ENCODE data around the gene SLAMF1.

The SLAMF1 gene

DNA sequence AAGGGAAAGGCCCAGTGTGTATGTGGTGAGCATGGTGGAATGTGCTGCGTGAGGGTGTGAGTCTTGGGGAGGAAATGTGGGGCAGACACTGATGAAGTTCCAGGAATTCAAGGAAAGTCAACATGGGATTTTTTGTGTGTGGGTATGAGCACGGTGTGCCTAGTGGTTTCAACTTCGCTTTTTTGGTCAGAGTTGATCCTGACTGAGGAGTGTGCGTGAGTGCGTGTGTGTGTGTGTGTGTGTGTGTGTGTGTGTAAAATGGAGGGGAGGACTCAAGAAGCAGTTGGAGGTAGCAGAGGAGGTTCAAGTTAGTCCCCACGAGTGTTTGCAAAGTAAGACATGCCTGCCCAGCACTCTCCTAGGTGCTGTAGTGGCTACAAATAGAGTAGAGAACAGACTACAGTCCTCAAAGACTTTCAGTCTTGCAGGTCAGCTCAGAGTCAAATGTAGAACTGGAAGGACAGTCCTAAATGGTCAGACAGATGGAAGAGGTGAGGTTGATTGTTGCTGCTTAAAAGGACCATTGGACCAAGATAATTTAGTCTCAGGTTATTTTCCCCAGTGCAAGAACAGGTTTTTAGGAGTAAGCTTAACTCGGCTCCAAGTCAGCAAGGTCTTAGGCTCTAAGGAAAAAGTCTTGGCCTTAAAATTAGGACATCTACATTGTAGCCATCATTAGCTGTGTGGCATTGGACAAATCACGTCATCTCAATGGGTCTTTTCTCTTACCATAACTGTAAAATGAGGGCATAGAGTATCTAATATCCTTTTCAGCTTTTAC, 25.0 kb downstream of the SLAMF1 start:
- in situ Hi-C loops (cut with HindIII; ENCODE audit: low sequenced_read_pairs): no loop called here
- TF ChIP-seq, protein P1, sequence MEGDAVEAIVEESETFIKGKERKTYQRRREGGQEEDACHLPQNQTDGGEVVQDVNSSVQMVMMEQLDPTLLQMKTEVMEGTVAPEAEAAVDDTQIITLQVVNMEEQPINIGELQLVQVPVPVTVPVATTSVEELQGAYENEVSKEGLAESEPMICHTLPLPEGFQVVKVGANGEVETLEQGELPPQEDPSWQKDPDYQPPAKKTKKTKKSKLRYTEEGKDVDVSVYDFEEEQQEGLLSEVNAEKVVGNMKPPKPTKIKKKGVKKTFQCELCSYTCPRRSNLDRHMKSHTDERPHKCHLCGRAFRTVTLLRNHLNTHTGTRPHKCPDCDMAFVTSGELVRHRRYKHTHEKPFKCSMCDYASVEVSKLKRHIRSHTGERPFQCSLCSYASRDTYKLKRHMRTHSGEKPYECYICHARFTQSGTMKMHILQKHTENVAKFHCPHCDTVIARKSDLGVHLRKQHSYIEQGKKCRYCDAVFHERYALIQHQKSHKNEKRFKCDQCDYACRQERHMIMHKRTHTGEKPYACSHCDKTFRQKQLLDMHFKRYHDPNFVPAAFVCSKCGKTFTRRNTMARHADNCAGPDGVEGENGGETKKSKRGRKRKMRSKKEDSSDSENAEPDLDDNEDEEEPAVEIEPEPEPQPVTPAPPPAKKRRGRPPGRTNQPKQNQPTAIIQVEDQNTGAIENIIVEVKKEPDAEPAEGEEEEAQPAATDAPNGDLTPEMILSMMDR (IDR thresholded peaks at IDR 0.05; ENCODE audit: low read depth, low read length, missing control alignments): no peak
- DNase-seq (ENCODE audit: low read depth): no peak
- H3K4me3 ChIP-seq (ENCODE audit: low read depth, low read length): no peak overlapping the region

DNA sequence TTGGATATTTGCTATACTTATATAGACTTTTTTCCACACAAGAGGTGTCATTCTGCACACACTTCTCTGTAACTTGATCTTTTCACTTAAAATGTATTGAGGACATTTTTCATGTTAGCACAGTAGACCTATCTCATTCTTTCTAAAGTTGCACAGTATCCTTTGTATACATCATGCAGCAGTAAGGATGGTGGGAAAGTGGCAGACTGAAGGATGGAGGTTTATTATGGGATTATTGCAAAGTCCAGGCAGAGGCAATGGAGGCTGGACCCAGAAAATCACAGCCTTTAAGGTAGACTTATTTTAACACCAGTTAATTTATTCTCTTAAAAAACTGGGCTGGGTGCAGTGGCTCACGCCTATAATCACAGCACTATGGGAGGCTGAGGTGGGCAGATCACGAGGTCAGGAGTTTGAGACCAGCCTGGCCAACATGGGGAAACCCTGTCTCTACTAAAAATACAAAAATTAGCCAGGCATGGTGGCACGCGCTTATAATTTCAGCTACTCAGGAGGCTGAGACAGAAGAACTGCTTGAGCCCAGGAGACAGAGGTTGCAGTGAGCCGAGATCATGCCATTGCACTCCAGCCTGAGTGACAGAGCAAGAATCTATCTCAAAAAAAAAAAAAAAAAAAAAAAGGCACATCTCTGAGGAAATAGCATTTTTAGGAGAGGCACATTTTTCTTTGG, 25.8 kb downstream of the SLAMF1 start:
- no peak overlapping the region for H3K4me3 ChIP-seq (ENCODE audit: low read depth, low read length)
- no peak for DNase-seq (ENCODE audit: low read depth)
- TF ChIP-seq, protein P1 (IDR thresholded peaks at IDR 0.05; ENCODE audit: low read depth, low read length, missing control alignments): no peak
- in situ Hi-C loops (cut with HindIII; ENCODE audit: low sequenced_read_pairs): no loop called here

GRCh38 chr1:160619742-160620277, 27.0 kb downstream of the SLAMF1 start:
- TF ChIP-seq, protein P1 (IDR thresholded peaks at IDR 0.05; ENCODE audit: low read depth, low read length, missing control alignments): no peak
- DNase-seq (ENCODE audit: low read depth): no peak
- no peak overlapping the region for H3K4me3 ChIP-seq (ENCODE audit: low read depth, low read length)
- in situ Hi-C loops (cut with HindIII; ENCODE audit: low sequenced_read_pairs): no loop called here

DNA sequence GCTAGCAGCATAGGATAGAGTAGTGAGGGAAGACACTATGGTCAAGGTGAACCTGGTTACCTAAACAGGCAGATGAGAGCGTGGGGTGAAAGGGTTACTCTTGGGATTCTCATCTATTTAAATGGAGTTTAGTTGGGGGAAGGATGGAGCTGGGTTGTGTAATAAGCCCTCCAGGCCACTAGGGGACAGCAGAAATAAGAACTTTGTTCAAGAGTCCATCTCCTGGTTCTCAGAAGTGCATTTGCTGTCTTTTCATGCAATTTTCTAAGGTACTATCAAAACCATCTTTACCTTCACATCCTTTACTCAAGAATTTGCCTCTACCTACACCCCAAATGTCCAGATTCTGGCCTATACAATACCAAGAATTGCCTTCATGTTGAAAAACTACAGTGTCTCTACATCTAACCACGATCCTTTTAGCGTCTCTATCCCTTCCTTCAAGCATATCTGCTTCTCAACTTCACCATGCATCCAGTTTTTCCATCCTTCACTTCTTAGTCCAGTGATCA, 28.0 kb downstream of the SLAMF1 start:
- TF ChIP-seq, protein P1 (IDR thresholded peaks at IDR 0.05; ENCODE audit: low read depth, low read length, missing control alignments): no peak
- DNase-seq (ENCODE audit: low read depth): no peak
- no peak overlapping the region for H3K4me3 ChIP-seq (ENCODE audit: low read depth, low read length)
- in situ Hi-C loops (cut with HindIII; ENCODE audit: low sequenced_read_pairs): no loop called here

DNA sequence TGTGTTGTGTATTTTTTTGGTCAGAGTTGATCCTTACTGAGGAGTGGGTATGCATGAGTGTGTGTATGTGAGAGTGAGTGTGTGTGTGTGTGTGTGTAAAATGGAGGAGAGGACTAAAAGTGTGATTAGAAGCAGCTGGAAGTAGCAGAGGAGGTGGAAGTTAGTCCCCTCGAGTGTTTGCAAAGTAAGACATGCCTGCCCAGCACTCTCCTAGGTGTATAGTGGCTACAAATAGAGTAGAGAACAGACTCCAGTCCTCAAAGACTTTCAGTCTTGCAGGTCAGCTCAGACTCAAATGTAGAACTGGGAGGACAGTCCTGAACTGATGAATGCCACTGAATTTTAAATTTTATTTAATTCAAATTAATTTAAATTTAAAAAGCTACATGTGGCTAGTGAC, 28.5 kb downstream of the SLAMF1 start:
- TF ChIP-seq, protein P1 (IDR thresholded peaks at IDR 0.05; ENCODE audit: low read depth, low read length, missing control alignments): no peak
- no peak overlapping the region for H3K4me3 ChIP-seq (ENCODE audit: low read depth, low read length)
- no peak for DNase-seq (ENCODE audit: low read depth)
- in situ Hi-C loops (cut with HindIII; ENCODE audit: low sequenced_read_pairs): no loop called here

- no peak for DNase-seq (ENCODE audit: low read depth)
- H3K4me3 ChIP-seq (ENCODE audit: low read depth, low read length): no peak overlapping the region
- in situ Hi-C loops (cut with HindIII; ENCODE audit: low sequenced_read_pairs): no loop called here
- TF ChIP-seq, protein P1 (IDR thresholded peaks at IDR 0.05; ENCODE audit: low read depth, low read length, missing control alignments): no peak
Measured at GRCh38 chr1:160615660-160616059, 31.2 kb downstream of the SLAMF1 start.

Data from astrocyte of the cerebellum (primary cell).